Forelimb muscle (tissue), 1 donor: Measurements from ENCODE around the gene DTNBP1. TPM values are rescaled to one million over a fixed set of nuclear protein-coding genes. Genes with fewer than 3 reads are reported as not detected.

Experiments
- DNase-seq: peaks from one replicate; pipeline ENCODE4 v3.0.0-alpha.2; 2013; ENCODE audit warnings: low read depth
- polyA plus RNA-seq: library from polyadenylated mRNA; unstranded; fragments of 120-200 nt; gene quantifications from one replicate; pipeline ENCODE4 v1.2.1, GENCODE V29; 2013; ENCODE audit not compliant: insufficient read length

Gene DTNBP1
- polyA plus RNA-seq, 1 donor, result 18.3 TPM

- peak; percentile 20 for DNase-seq
These were observed 39.3 kb downstream of the DTNBP1 start for GRCh38 chr6:15623276-15624116.

GRCh38 chr6:15622045-15622740 lies 40.6 kb downstream of the DTNBP1 start:
- DNase-seq, result no peak

GRCh38 chr6:15621203-15622044 lies 41.4 kb downstream of the DTNBP1 start:
- no peak for DNase-seq

- DNase-seq, result no peak
These were observed 42.2 kb downstream of the DTNBP1 start for GRCh38 chr6:15620611-15621010.

- DNase-seq, result no peak
These were observed 43.5 kb downstream of the DTNBP1 start for GRCh38 chr6:15619330-15619729.

GRCh38 chr6:15618685-15619084 lies 44.1 kb downstream of the DTNBP1 start:
- DNase-seq, result no peak

- no peak for DNase-seq
These were observed 46.6 kb downstream of the DTNBP1 start for GRCh38 chr6:15616261-15616660.

- DNase-seq, result no peak
These were observed 47.0 kb downstream of the DTNBP1 start for GRCh38 chr6:15615802-15616201.

GRCh38 chr6:15614277-15614676 lies 48.6 kb downstream of the DTNBP1 start:
- DNase-seq, result no peak

GRCh38 chr6:15608396-15608795 lies 54.4 kb downstream of the DTNBP1 start:
- no peak for DNase-seq

- no peak for DNase-seq
These were observed 55.2 kb downstream of the DTNBP1 start for GRCh38 chr6:15607603-15608002.

GRCh38 chr6:15606347-15606746 lies 56.5 kb downstream of the DTNBP1 start:
- no peak for DNase-seq

GRCh38 chr6:15604843-15605242 lies 58.0 kb downstream of the DTNBP1 start:
- DNase-seq, result no peak

- DNase-seq, result no peak
These were observed 60.7 kb downstream of the DTNBP1 start for GRCh38 chr6:15602154-15602553.

GRCh38 chr6:15598273-15598798 lies 64.5 kb downstream of the DTNBP1 start:
- DNase-seq, result no peak

- no peak for DNase-seq
These were observed 66.5 kb downstream of the DTNBP1 start for GRCh38 chr6:15596186-15596896.

- DNase-seq, result no peak
These were observed 67.2 kb downstream of the DTNBP1 start for GRCh38 chr6:15595461-15596173.

GRCh38 chr6:15594512-15595259 lies 68.1 kb downstream of the DTNBP1 start:
- no peak for DNase-seq

GRCh38 chr6:15593798-15594197 lies 69.0 kb downstream of the DTNBP1 start:
- DNase-seq, result no peak

- DNase-seq, result no peak
These were observed 70.2 kb downstream of the DTNBP1 start for GRCh38 chr6:15592610-15593009.
